SK-N-SH (cell line): ENCODE data around the gene SCN3B. TPM values are rescaled to one million over a fixed set of nuclear protein-coding genes. Genes with fewer than 3 reads are reported as not detected.

Experiments
- CTCF ChIA-PET: fragments of 300-600, 350-600 bp; formaldehyde crosslinking; extraction: SDS; loops from one replicate; lab custom pipeline; 2021; lab: Yijun Ruan, JAX
- POLR2A ChIA-PET: fragments of 350-600 bp; sonication (Branson Sonifier 250); formaldehyde crosslinking; extraction: SDS; loops from one replicate; lab custom pipeline; 2020; ENCODE audit warnings: antibody characterized with exemption, inconsistent platforms; lab: Yijun Ruan, JAX
- DNase-seq: peaks from one replicate; pipeline ENCODE4 v3.0.0; 2012
- H2AFZ ChIP-seq: fragments of 200-600 bp; sonication (generic); 2 replicates; pipeline ENCODE4 v1.8.1; 2016; ENCODE audit warnings: antibody characterized with exemption, mild to moderate bottlenecking, low read depth
- H3F3A ChIP-seq: fragments of 200-600 bp; sonication (generic); replicated peaks from 2 replicates; pipeline ENCODE3; 2016; ENCODE audit warnings: antibody characterized with exemption, mild to moderate bottlenecking; ENCODE audit not compliant: insufficient read depth
- H3K27ac ChIP-seq, 2 experiments: fragments of 200-500 bp in 1 of 2; fragments of 200-600 bp in 1 of 2; sonication (Bioruptor generic) in 1 of 2; sonication (generic), shearing (Covaris generic) in 1 of 2; 2 replicates each; pipeline versions ENCODE4 v1.5.1 to v1.6.1; 2014 to 2016; ENCODE audit warnings: low read depth in 2 of 2, inconsistent platforms in 1 of 2, low read length in 1 of 2, mild to moderate bottlenecking in 1 of 2, mixed read lengths in 1 of 2
- H3K27me3 ChIP-seq: fragments of 200-600 bp; sonication (generic), shearing (Covaris generic); 2 replicates; pipeline ENCODE4 v1.6.1; 2016; ENCODE audit warnings: mixed run types; ENCODE audit not compliant: insufficient read depth
- H3K36me3 ChIP-seq, 2 experiments: fragments of 200-500 bp in 1 of 2; fragments of 200-600 bp in 1 of 2; sonication (Bioruptor generic) in 1 of 2; sonication (generic) in 1 of 2; replicated peaks in 1 of 2; 2 replicates each; pipeline versions ENCODE3 to v1.5.1; 2014 to 2016; ENCODE audit warnings: low read length in 1 of 2, mild to moderate bottlenecking in 1 of 2; ENCODE audit not compliant: insufficient read depth in 2 of 2, control insufficient read depth in 1 of 2
- H3K4me1 ChIP-seq, 2 experiments: fragments of 200-500 bp in 1 of 2; fragments of 200-600 bp in 1 of 2; sonication (Bioruptor generic) in 1 of 2; sonication (generic), shearing (Covaris generic) in 1 of 2; 2 replicates each; pipeline versions ENCODE4 v1.5.1 to v1.6.1; 2014 to 2016; ENCODE audit warnings: low read depth in 1 of 2, low read length in 1 of 2, mixed run types in 1 of 2; ENCODE audit not compliant: insufficient read depth in 2 of 2, control insufficient read depth in 1 of 2
- H3K4me2 ChIP-seq: fragments of 200-600 bp; sonication (generic), shearing (Covaris generic); 2 replicates; pipeline ENCODE4 v1.6.1; 2017; ENCODE audit warnings: mixed run types
- H3K4me3 ChIP-seq, 2 experiments: fragments of 200-500 bp in 1 of 2; fragments of 200-600 bp in 1 of 2; sonication (Bioruptor generic) in 1 of 2; sonication (generic), shearing (Covaris generic) in 1 of 2; 2 replicates each; pipeline versions ENCODE4 v1.5.1 to v1.8.1; 2014 to 2016; ENCODE audit warnings: low read depth in 2 of 2, inconsistent platforms in 1 of 2, low read length in 1 of 2, mild to moderate bottlenecking in 1 of 2, mixed read lengths in 1 of 2, moderate library complexity in 1 of 2
- H3K79me2 ChIP-seq: fragments of 200-600 bp; sonication (generic); 2 replicates; pipeline ENCODE4 v1.8.1; 2017; ENCODE audit warnings: mild to moderate bottlenecking; ENCODE audit not compliant: insufficient read depth
- H3K9ac ChIP-seq: fragments of 200-600 bp; sonication (generic); 2 replicates; pipeline ENCODE4 v1.6.1; 2017; ENCODE audit warnings: mixed run types
- H3K9me2 ChIP-seq: fragments of 200-600 bp; sonication (generic); 2 replicates; pipeline ENCODE4 v1.6.1; 2017; ENCODE audit warnings: mixed run types
- H3K9me3 ChIP-seq: fragments of 200-600 bp; sonication (generic); 2 replicates; pipeline ENCODE4 v1.6.1; 2017; ENCODE audit warnings: mixed run types, mild to moderate bottlenecking, moderate library complexity
- H4K20me1 ChIP-seq: fragments of 200-600 bp; sonication (generic); 2 replicates; pipeline ENCODE4 v1.6.1; 2017; ENCODE audit warnings: mild to moderate bottlenecking, mixed run types; ENCODE audit not compliant: insufficient read depth
- ELF1 ChIP-seq: IDR thresholded peaks from 2 replicates; pipeline ENCODE4 v1.4.0; 2012
- EZH2phosphoT487 ChIP-seq: fragments of 200-600 bp; sonication (generic); IDR thresholded peaks from 2 replicates; pipeline ENCODE4 v1.6.1; 2017; ENCODE audit warnings: low read depth, mixed run types, mild to moderate bottlenecking, antibody characterized with exemption, moderate library complexity, borderline replicate concordance
- FOXJ3 ChIP-seq: sonication (generic); formaldehyde crosslinking; IDR thresholded peaks from 2 replicates; pipeline ENCODE4 v1.5.1; 2020; ENCODE audit warnings: mild to moderate bottlenecking, missing genetic modification reagents
- FOXM1 ChIP-seq: IDR thresholded peaks from 2 replicates; pipeline ENCODE4 v1.4.0; 2012; ENCODE audit warnings: low read depth, mild to moderate bottlenecking
- GABPA ChIP-seq: IDR thresholded peaks from 2 replicates; pipeline ENCODE4 v1.4.0; 2012; ENCODE audit warnings: low read depth, mild to moderate bottlenecking
- MAX ChIP-seq: IDR thresholded peaks from 2 replicates; pipeline ENCODE4 v1.4.0; 2012; ENCODE audit warnings: low read depth
- MEF2A ChIP-seq: IDR thresholded peaks from 2 replicates; pipeline ENCODE4 v1.4.0; 2012; ENCODE audit warnings: low read depth, borderline replicate concordance
- NFIC ChIP-seq: IDR thresholded peaks from 2 replicates; pipeline ENCODE4 v1.4.0; 2012; ENCODE audit warnings: borderline replicate concordance
- PBX3 ChIP-seq: IDR thresholded peaks from 2 replicates; pipeline ENCODE4; 2012
- RAD21 ChIP-seq: IDR thresholded peaks from 2 replicates; pipeline ENCODE4 v1.6.1; 2012; ENCODE audit warnings: mild to moderate bottlenecking, low read length
- RFX5 ChIP-seq: IDR thresholded peaks from 2 replicates; pipeline ENCODE4 v1.6.1; 2012; ENCODE audit warnings: mild to moderate bottlenecking, improper control_type of control experiment, low read length
- RXRA ChIP-seq: IDR thresholded peaks from 2 replicates; pipeline ENCODE4 v1.4.0; 2012; ENCODE audit warnings: low read depth, mild to moderate bottlenecking, borderline replicate concordance
- USF2 ChIP-seq: fragments of 150-350 bp; IDR thresholded peaks from 2 replicates; pipeline ENCODE4 v1.6.1; 2017; ENCODE audit warnings: antibody characterized with exemption, low read length, low read depth, borderline replicate concordance
- ZBTB33 ChIP-seq: IDR thresholded peaks from 2 replicates; pipeline ENCODE4 v1.4.0; 2012; ENCODE audit warnings: low read depth, borderline replicate concordance
- WGBS: methylation state at CpG from one replicate; pipeline ENCODE4 v1.1.6; 2017; ENCODE audit warnings: low lambda C conversion rate; 5-methylcytosine and 5-hydroxymethylcytosine counted together
- polyA plus RNA-seq, 3 experiments: library from polyadenylated mRNA; depleted of rRNA; stranded (reverse); fragments of >200 nt; gene quantifications; 2 replicates each; pipeline ENCODE4 v1.2.3, GENCODE V29; 2012

Gene SCN3B
- polyA plus RNA-seq, 1 of the 3 experiments (the other 2 are of a cell fraction): 0.23 TPM

GRCh38 chr11:123690485-123690884 lies 36.1 kb upstream of the SCN3B start:
- POLR2A ChIA-PET: no interaction called here
- TF ChIP-seq GABPA (no peak), FOXJ3 (CRISPR knock-in tag) (no peak), FOXM1 (no peak), MAX (peak; percentile 62), PBX3 (no peak)
- TF ChIP-seq, all 33 proteins: peak for 1
- Histone ChIP-seq H3K4me2 (no peak overlapping the region), H4K20me1 (no peaks in the 10 kb centered on the region), H3K79me2 (no peaks in the 10 kb centered on the region), H3K27me3 (peaks cover 9% of the 10 kb centered on the region; the same call in 1 of the 2 replicates), H3F3A (no peaks in the 10 kb centered on the region), H3K9me2 (no peaks in the 10 kb centered on the region), H3K36me3 (no peaks in the 10 kb centered on the region), H3K9ac (no peak overlapping the region), H3K9me3 (no peaks in the 10 kb centered on the region), H2AFZ (no peak overlapping the region), H3K4me1 (no peaks in the 10 kb centered on the region), H3K4me3 (no peak overlapping the region), H3K27ac (no peak overlapping the region)
- CTCF ChIA-PET: interaction anchor here (0.6 to 2.0 kb wide), 2 partner anchors 16 to 114 kb away, joined by 3 to 13 read pairs; no protein-coding TSS in a partner anchor
- 28% methylated on average over 3 of the region's 3 CpGs for WGBS
- DNase-seq: no peak

- no peak for TF ChIP-seq RAD21
- no peak for TF ChIP-seq RXRA
- no peak for TF ChIP-seq NFIC
- CTCF ChIA-PET: interaction anchor here (1.3 to 4.5 kb wide), 8 partner anchors 10 to 44 kb away, joined by 3 to 45 read pairs (median 8); partner anchors contain the start of gene SCN3B
- H3K27me3 ChIP-seq: peaks cover 13% of the 10 kb centered on the region; the same call in 1 of the 2 replicates
Measured at GRCh38 chr11:123684601-123685000, 30.2 kb upstream of the SCN3B start.

GRCh38 chr11:123683428-123684170 lies 29.2 kb upstream of the SCN3B start:
- H3K4me3 ChIP-seq: no peak overlapping the region
- H4K20me1 ChIP-seq: no peaks in the 10 kb centered on the region
- H3K27me3 ChIP-seq: peaks cover 11% of the 10 kb centered on the region; the same call in 1 of the 2 replicates
- CTCF ChIA-PET: interaction anchor here (0.7 to 4.5 kb wide), 8 partner anchors 11 to 47 kb away, joined by 3 to 45 read pairs (median 6); partner anchors contain the start of gene SCN3B
- H2AFZ ChIP-seq: no peak overlapping the region; the same call in 1 of the 2 replicates
- peaks cover 0 to 17% of the 10 kb centered on the region in 2 experiments; a peak in 2 of 4 replicates for H3K4me1 ChIP-seq
- no peak overlapping the region for H3K9ac ChIP-seq
- no peaks in the 10 kb centered on the region for H3K9me2 ChIP-seq
- WGBS: 15% methylated on average over 8 of the region's 8 CpGs
- POLR2A ChIA-PET: interaction anchor here (0.6 to 2.0 kb wide), 6 partner anchors 12 to 208 kb away, joined by 3 to 13 read pairs (median 4); partner anchors contain the start of gene SCN3B
- no peaks in the 10 kb centered on the region for H3K79me2 ChIP-seq
- no peak overlapping the region for H3K4me2 ChIP-seq
- no peaks in the 10 kb centered on the region for H3K9me3 ChIP-seq
- H3K36me3 ChIP-seq: no peaks in the 10 kb centered on the region
- peak overlapping the region in 1 of 2 experiments; percentile 98; a peak in 2 of 4 replicates for H3K27ac ChIP-seq
- DNase-seq: peak; percentile 21
- no peaks in the 10 kb centered on the region for H3F3A ChIP-seq
- TF ChIP-seq USF2: no peak
- TF ChIP-seq PBX3: no peak
- no peak for TF ChIP-seq ELF1
- TF ChIP-seq RFX5: no peak
- no peak for TF ChIP-seq MEF2A
- no peak for TF ChIP-seq GABPA
- no peak for TF ChIP-seq EZH2phosphoT487
- no peak for TF ChIP-seq ZBTB33

More at GRCh38 chr11:123684601-123685000, 30.2 kb upstream of the SCN3B start:
- no peak overlapping the region for H3K4me2 ChIP-seq
- no peak overlapping the region for H2AFZ ChIP-seq
- 77% methylated on average over 6 of the region's 6 CpGs for WGBS
- H3K9ac ChIP-seq: no peak overlapping the region
- POLR2A ChIA-PET: no interaction called here
- H3K9me3 ChIP-seq: no peaks in the 10 kb centered on the region
- no peaks in the 10 kb centered on the region for H3K36me3 ChIP-seq
- no peaks in the 10 kb centered on the region for H3F3A ChIP-seq
- peaks cover 0 to 17% of the 10 kb centered on the region in 2 experiments; a peak in 2 of 4 replicates for H3K4me1 ChIP-seq
- no peak overlapping the region for H3K4me3 ChIP-seq
- H3K79me2 ChIP-seq: no peaks in the 10 kb centered on the region
- DNase-seq: no peak
- H3K9me2 ChIP-seq: no peaks in the 10 kb centered on the region
- no peak overlapping the region; a peak in 1 of 4 replicates for H3K27ac ChIP-seq
- no peaks in the 10 kb centered on the region for H4K20me1 ChIP-seq
